MCF 10A (cell line): ENCODE results near the gene SCYGR1. TPM values are rescaled to one million over a fixed set of nuclear protein-coding genes. Genes with fewer than 3 reads are reported as not detected.
"Not testable (repeated sequence)": the region's sequence is repeated elsewhere in the genome, so short reads cannot be mapped to it uniquely, and the experiment has no call there.

Experiments used
- BruUV-seq: library from RNA; stranded (reverse); fragments of 400-500 nt; replicated peaks from 2 replicates; lab custom pipeline; 2021; lab: Mats Ljungman, UMichigan
- CTCF ChIA-PET: fragments of 300-600 bp; sonication (Branson Sonifier 250); formaldehyde crosslinking; extraction: SDS; loops from one replicate; lab custom pipeline; 2021; ENCODE audit warnings: antibody characterized with exemption, inconsistent platforms; lab: Yijun Ruan, JAX
- POLR2A ChIA-PET: fragments of 300-600, 350-650 bp; sonication (Branson Sonifier 250); formaldehyde crosslinking; extraction: SDS; loops from one replicate; lab custom pipeline; 2020; ENCODE audit warnings: antibody characterized with exemption, inconsistent platforms; lab: Yijun Ruan, JAX
- DNase-seq: peaks from one replicate; pipeline ENCODE4 v3.0.0-alpha.2; 2018; ENCODE audit not compliant: unreplicated experiment
- H3K27ac Mint-ChIP-seq: one replicate; pipeline ENCODE4 v1.8.0; 2022; ENCODE audit warnings: mild to moderate bottlenecking, low read depth, mixed read lengths; ENCODE audit not compliant: unreplicated experiment
- H3K27me3 Mint-ChIP-seq: one replicate; pipeline ENCODE4 v1.8.0; 2022; ENCODE audit warnings: mixed read lengths; ENCODE audit not compliant: insufficient read depth, unreplicated experiment
- H3K36me3 Mint-ChIP-seq: one replicate; pipeline ENCODE4 v1.8.0; 2022; ENCODE audit warnings: mild to moderate bottlenecking, moderate library complexity, mixed read lengths; ENCODE audit not compliant: insufficient read depth, unreplicated experiment
- H3K4me1 Mint-ChIP-seq: one replicate; pipeline ENCODE4 v1.8.0; 2022; ENCODE audit warnings: mixed read lengths; ENCODE audit not compliant: insufficient read depth, unreplicated experiment
- H3K4me3 Mint-ChIP-seq: one replicate; pipeline ENCODE4 v1.8.0; 2022; ENCODE audit warnings: mild to moderate bottlenecking, moderate library complexity, mixed read lengths; ENCODE audit not compliant: unreplicated experiment
- H3K9me3 Mint-ChIP-seq: one replicate; pipeline ENCODE4 v1.8.0; 2022; ENCODE audit warnings: mixed read lengths; ENCODE audit not compliant: unreplicated experiment
- CTCF ChIP-seq: fragments of 200-600 bp; IDR thresholded peaks from one replicate; pipeline ENCODE4 v1.8.0; 2022; ENCODE audit warnings: antibody characterized with exemption, mild to moderate bottlenecking; ENCODE audit not compliant: unreplicated experiment
- intact Hi-C: fragments of 100-400 bp; cut with micrococcal nuclease; formaldehyde crosslinking; loops from 2 replicates; pipeline ENCODE4 v1.14.1; 2022
- total RNA-seq: library from RNA; stranded (reverse); gene quantifications from 2 replicates; pipeline ENCODE4 v1.2.3, GENCODE V29; 2022

Gene SCYGR1
- total RNA-seq, 1 experiment from 2014 or later: not detected

GRCh38 chr2:227388537-227389011 is 825 bp upstream of the SCYGR1 start:
- Mint-ChIP-seq H3K9me3 (no peaks in the 10 kb centered on the region), H3K27me3 (no peaks in the 10 kb centered on the region), H3K36me3 (peaks cover 5% of the 10 kb centered on the region), H3K27ac (peak overlapping the region; percentile 92), H3K4me3 (no peak overlapping the region), H3K4me1 (peaks cover 6% of the 10 kb centered on the region)
- intact Hi-C loops: no loop called here
- BruUV-seq: no TSS peak
- DNase-seq: peak; percentile 95
- TF ChIP-seq CTCF: no peak
- ChIA-PET CTCF (interaction anchor here (0.5 to 1.2 kb wide), 2 partner anchors 15 to 166 kb away, joined by 3 read pairs; no protein-coding TSS in a partner anchor), POLR2A (interaction anchor here (0.9 to 1.2 kb wide), 2 partner anchors 10 to 14 kb away, joined by 3 read pairs; no protein-coding TSS in a partner anchor)

GRCh38 chr2:227386630-227387029 is 1.1 kb downstream of the SCYGR1 start:
- no peak for TF ChIP-seq CTCF
- BruUV-seq: no TSS peak
- ChIA-PET CTCF (interaction anchor here (0.6 to 1.3 kb wide), 5 partner anchors 11 to 1261 kb away, joined by 3 to 4 read pairs (median 3); no protein-coding TSS in a partner anchor), POLR2A (interaction anchor here (0.9 to 1.3 kb wide), 2 partner anchors 8 to 19 kb away, joined by 8 to 9 read pairs; no protein-coding TSS in a partner anchor)
- DNase-seq: no peak
- Mint-ChIP-seq H3K4me1 (peaks cover 6% of the 10 kb centered on the region), H3K4me3 (no peak overlapping the region), H3K27ac (no peak overlapping the region), H3K27me3 (no peaks in the 10 kb centered on the region), H3K36me3 (peaks cover 5% of the 10 kb centered on the region), H3K9me3 (no peaks in the 10 kb centered on the region)
- intact Hi-C loops: no loop called here

GRCh38 chr2:227383686-227384085 is 4.1 kb downstream of the SCYGR1 start:
- no peak for DNase-seq
- peaks cover 3% of the 10 kb centered on the region for H3K36me3 Mint-ChIP-seq
- peaks cover 8% of the 10 kb centered on the region for H3K4me1 Mint-ChIP-seq
- no peak for TF ChIP-seq CTCF
- no peaks in the 10 kb centered on the region for H3K27me3 Mint-ChIP-seq
- no TSS peak for BruUV-seq
- no peaks in the 10 kb centered on the region for H3K9me3 Mint-ChIP-seq
- no peak overlapping the region for H3K27ac Mint-ChIP-seq
- intact Hi-C loops: no loop called here
- no peak overlapping the region for H3K4me3 Mint-ChIP-seq
- ChIA-PET CTCF (interaction anchor here (0.6 kb wide), 1 partner anchor 81 kb away, joined by 3 read pairs; no protein-coding TSS in a partner anchor), POLR2A (interaction anchor here (0.6 to 1.1 kb wide), 2 partner anchors 169 to 475 kb away, joined by 3 read pairs; no protein-coding TSS in a partner anchor)

GRCh38 chr2:227382241-227382835 is 5.4 kb downstream of the SCYGR1 start:
- H3K27ac Mint-ChIP-seq, POLR2A ChIA-PET, intact Hi-C loops, BruUV-seq, H3K4me3 Mint-ChIP-seq, H3K9me3 Mint-ChIP-seq, H3K27me3 Mint-ChIP-seq, H3K36me3 Mint-ChIP-seq, DNase-seq: not testable (repeated sequence)
- peaks cover 16% of the 10 kb centered on the region for H3K4me1 Mint-ChIP-seq
- CTCF ChIA-PET: interaction anchor here (0.6 kb wide), 1 partner anchor 15 kb away, joined by 3 read pairs; no protein-coding TSS in a partner anchor
